Mucosa of descending colon (tissue), 3 donors: Measurements from ENCODE around the gene CHST10. TPM values are rescaled to one million over a fixed set of nuclear protein-coding genes. Genes with fewer than 3 reads are reported as not detected.
"Not testable (repeated sequence)": the region's sequence is repeated elsewhere in the genome, so short reads cannot be mapped to it uniquely, and the experiment has no call there.

ENCODE experiments used
- ATAC-seq: fragments of 200-7000 bp; cut with Tn5 transposase; one replicate; pipeline ENCODE4 v1.9.1; 2020; ENCODE audit warnings: mild to moderate bottlenecking, moderate library complexity
- DNase-seq, 3 donors: peaks; one replicate each; pipeline ENCODE4 v3.0.0-alpha.2; 2020
- H3K36me3 ChIP-seq: fragments of 200-600 bp; one replicate; pipeline ENCODE4 v1.8.0; 2021; ENCODE audit warnings: low read depth, mild to moderate bottlenecking
- H3K4me1 ChIP-seq: fragments of 200-600 bp; one replicate; pipeline ENCODE4 v1.8.0; 2021; ENCODE audit warnings: low read depth, mild to moderate bottlenecking
- H3K4me3 ChIP-seq: fragments of 200-600 bp; one replicate; pipeline ENCODE4 v1.8.0; 2021; ENCODE audit warnings: mild to moderate bottlenecking
- H3K9me3 ChIP-seq: fragments of 200-600 bp; one replicate; pipeline ENCODE4 v1.8.0; 2021; ENCODE audit warnings: mild to moderate bottlenecking
- CTCF ChIP-seq: fragments of 200-600 bp; IDR thresholded peaks from one replicate; pipeline ENCODE4 v1.8.0; 2022; ENCODE audit warnings: antibody characterized with exemption, mild to moderate bottlenecking
- intact Hi-C, 2 donors: fragments of 100-400 bp; cut with DNase I in 1 of 2; cut with micrococcal nuclease in 1 of 2; formaldehyde crosslinking; loops; one replicate each; pipeline versions ENCODE4 v1.11.0 to v1.11.1; 2022; cut with DNase I, micrococcal nuclease
- total RNA-seq, 3 donors: library from RNA; stranded (reverse); fragmentation: NEBNext Ultra II Directional in 2 of 3; extraction: Animal tissue kit (Norgen Biotek cat#: 25700) in 2 of 3; gene quantifications; one replicate each; pipeline versions ENCODE4 v1.2.1 to v1.2.4, GENCODE V29; 2021 to 2023
- donor health status: DM: no; HTN: no; CAD: no; lungs with moderate emphysema.
- donor health status: DM: no; HTN: no; CAD: no.
- donor health status: DM: no; HTN: yes; CAD: no.

The CHST10 gene
- total RNA-seq, 3 donors from 2014 or later, result 0.78 to 9.8 (median 0.87) TPM

- TF ChIP-seq CTCF, result no peak
- Histone ChIP-seq H3K4me3 (no peak overlapping the region), H3K4me1 (no peaks in the 10 kb centered on the region), H3K36me3 (no peaks in the 10 kb centered on the region), H3K9me3 (no peaks in the 10 kb centered on the region)
- intact Hi-C loops, result loop anchor here in 1 of 2 donors (5.0 kb wide), 1 partner anchor 121 kb away; no protein-coding TSS in a partner anchor
- DNase-seq (peak in 1 of 3 donors; percentile 47), ATAC-seq (peak; percentile 41)
Observed at GRCh38 chr2:100383306-100383705, 34.2 kb downstream of the CHST10 start.

GRCh38 chr2:100381240-100381639 is 36.2 kb downstream of the CHST10 start:
- peak; percentile 66 for TF ChIP-seq CTCF
- no peaks in the 10 kb centered on the region for H3K9me3 ChIP-seq
- H3K4me3 ChIP-seq, result no peak overlapping the region
- DNase-seq, result peak in 2 of 3 donors; percentile 58 to 79
- peak; percentile 64 for ATAC-seq
- H3K36me3 ChIP-seq, result no peaks in the 10 kb centered on the region
- intact Hi-C loops, result loop anchor here in 1 of 2 donors (5.0 kb wide), 1 partner anchor 119 kb away; no protein-coding TSS in a partner anchor
- no peaks in the 10 kb centered on the region for H3K4me1 ChIP-seq

GRCh38 chr2:100380681-100381080 is 36.8 kb downstream of the CHST10 start:
- H3K9me3 ChIP-seq, result no peaks in the 10 kb centered on the region
- intact Hi-C loops, result loop anchor here in 1 of 2 donors (5.0 kb wide), 1 partner anchor 118 kb away; no protein-coding TSS in a partner anchor
- DNase-seq (no peak), ATAC-seq (no peak)
- H3K4me3 ChIP-seq, result no peak overlapping the region
- no peaks in the 10 kb centered on the region for H3K36me3 ChIP-seq
- H3K4me1 ChIP-seq, result no peaks in the 10 kb centered on the region
- no peak for TF ChIP-seq CTCF

DNA sequence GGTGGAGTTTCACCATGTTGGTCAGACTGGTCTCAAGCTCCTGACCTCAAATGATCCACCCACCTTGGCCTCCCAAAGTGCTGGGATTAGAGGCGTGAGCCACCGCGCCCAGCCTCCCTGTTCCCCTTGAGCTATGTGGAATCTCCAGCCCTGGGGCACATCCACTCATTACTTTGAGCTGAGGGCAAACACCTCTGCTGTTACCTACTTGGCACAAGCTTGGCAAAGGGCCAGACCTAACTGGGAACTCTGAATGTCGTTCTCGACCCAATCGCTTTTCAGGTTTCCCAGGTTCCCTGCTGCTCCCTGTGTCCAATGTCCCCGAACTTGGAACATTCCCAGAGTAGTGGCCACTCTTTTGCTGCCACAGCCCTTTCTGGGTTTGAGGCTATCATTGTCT is 40.6 kb downstream of the CHST10 start:
- H3K4me1 ChIP-seq, result no peaks in the 10 kb centered on the region
- peaks cover 2% of the 10 kb centered on the region for H3K9me3 ChIP-seq
- ATAC-seq (no peak), DNase-seq (no peak)
- intact Hi-C loops, result no loop called here
- no peaks in the 10 kb centered on the region for H3K36me3 ChIP-seq
- no peak overlapping the region for H3K4me3 ChIP-seq
- no peak for TF ChIP-seq CTCF

DNA sequence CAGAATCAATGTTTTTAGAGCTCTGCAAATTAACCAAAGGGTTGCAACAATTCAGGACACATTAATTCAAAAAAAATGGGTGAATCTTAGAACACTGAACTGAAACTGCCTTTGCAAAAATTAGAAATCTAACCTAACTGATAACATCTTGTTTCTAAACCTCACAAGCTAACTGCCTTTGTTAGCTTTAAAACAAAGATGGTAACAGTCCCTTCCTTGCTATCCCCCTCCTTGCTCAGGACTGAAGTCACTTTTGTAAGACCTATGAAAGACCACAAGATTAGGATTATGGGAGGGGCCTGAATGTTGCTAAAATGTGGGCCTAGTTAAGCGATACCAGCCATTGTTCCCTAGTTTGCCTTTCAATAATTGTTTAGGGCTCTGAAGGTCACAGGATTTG is 50.3 kb downstream of the CHST10 start:
- no peak for DNase-seq
- Histone ChIP-seq H3K4me3 (no peak overlapping the region), H3K36me3 (no peaks in the 10 kb centered on the region), H3K4me1 (no peaks in the 10 kb centered on the region), H3K9me3 (peaks cover 16% of the 10 kb centered on the region)
- no peak for TF ChIP-seq CTCF
- intact Hi-C loops, result no loop called here
- no peak for ATAC-seq

DNA sequence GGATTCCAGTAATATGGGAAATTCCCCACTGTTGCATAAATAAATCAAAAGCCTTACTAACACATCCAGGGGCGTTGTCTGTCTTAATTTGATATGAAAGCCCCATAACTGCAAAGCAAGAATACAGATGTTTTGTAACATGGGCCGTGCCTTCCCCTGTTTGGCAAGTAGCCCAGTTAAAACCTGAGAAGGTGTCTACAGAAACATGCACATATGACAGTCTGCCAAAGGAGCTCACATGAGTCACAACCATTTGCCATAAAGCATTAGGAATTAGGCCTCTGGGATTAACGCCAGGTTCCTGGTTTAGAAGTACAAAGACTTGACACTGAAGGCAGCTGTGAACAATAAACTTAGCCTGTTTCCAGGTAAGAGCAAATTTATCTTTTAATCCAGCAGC is 52.0 kb downstream of the CHST10 start:
- no peak for ATAC-seq
- no peak for TF ChIP-seq CTCF
- intact Hi-C loops, result no loop called here
- Histone ChIP-seq H3K36me3 (no peaks in the 10 kb centered on the region), H3K4me1 (no peaks in the 10 kb centered on the region), H3K4me3 (no peak overlapping the region), H3K9me3 (peaks cover 22% of the 10 kb centered on the region)
- peak in 1 of 3 donors; percentile 3 for DNase-seq

DNA sequence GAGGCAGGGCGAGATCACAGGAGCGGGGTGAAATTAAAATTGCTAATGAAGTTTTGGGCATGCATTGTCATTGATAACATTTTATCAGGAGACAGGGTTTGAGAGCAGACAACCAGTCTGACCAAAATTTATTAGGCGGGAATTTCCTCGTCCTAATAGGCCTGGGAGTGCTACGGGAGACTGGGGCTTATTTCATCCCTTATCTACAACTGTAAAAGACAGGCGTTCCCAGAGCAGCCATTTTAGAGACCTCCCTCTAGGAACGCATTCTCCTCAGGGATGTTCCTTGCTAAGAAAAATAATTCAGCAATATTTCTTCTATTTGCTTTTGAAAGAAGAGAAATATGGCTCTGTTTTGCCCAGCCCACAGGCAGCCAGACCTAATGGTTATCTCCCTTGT is 55.2 kb downstream of the CHST10 start:
- H3K4me3 ChIP-seq, H3K4me1 ChIP-seq, ATAC-seq, intact Hi-C loops, DNase-seq, H3K36me3 ChIP-seq: not testable (repeated sequence)
- peaks cover 18% of the 10 kb centered on the region for H3K9me3 ChIP-seq
